IgD-negative memory B cell (primary cell): ENCODE results near the gene HSD17B14. TPM values are rescaled to one million over a fixed set of nuclear protein-coding genes. Genes with fewer than 3 reads are reported as not detected.
"Not testable (repeated sequence)": the region's sequence is repeated elsewhere in the genome, so short reads cannot be mapped to it uniquely, and the experiment has no call there.

Experiments used
- H3K27ac Mint-ChIP-seq, 3 donors: one replicate each; pipeline ENCODE4 v1.8.0; 2020 to 2022; ENCODE audit warnings: mild to moderate bottlenecking in 3 of 3, mixed read lengths in 3 of 3, moderate library complexity in 1 of 3
- H3K27me3 Mint-ChIP-seq: one replicate; pipeline ENCODE4 v1.8.0; 2021; ENCODE audit warnings: mixed read lengths
- H3K36me3 Mint-ChIP-seq: one replicate; pipeline ENCODE4 v1.8.0; 2020; ENCODE audit warnings: mild to moderate bottlenecking, mixed read lengths
- H3K4me1 Mint-ChIP-seq, 3 donors: one replicate each; pipeline ENCODE4 v1.8.0; 2020 to 2022; ENCODE audit warnings: mixed read lengths in 3 of 3, mild to moderate bottlenecking in 1 of 3
- H3K4me3 Mint-ChIP-seq, 4 donors: one replicate each; pipeline ENCODE4 v1.8.0; 2020 to 2022; ENCODE audit warnings: mild to moderate bottlenecking in 4 of 4, mixed read lengths in 4 of 4, moderate library complexity in 3 of 4
- H3K9me3 Mint-ChIP-seq, 3 donors: one replicate each; pipeline ENCODE4 v1.8.0; 2020 to 2021; ENCODE audit warnings: mixed read lengths in 3 of 3, mild to moderate bottlenecking in 1 of 3
- polyA plus RNA-seq: library from polyadenylated mRNA; unstranded; fragments of 300-500 nt; fragmentation: Illumina TruSeq; gene quantifications from one replicate; pipeline ENCODE4 v1.2.3, GENCODE V29; 2021

The HSD17B14 gene
- polyA plus RNA-seq, 1 donor from 2014 or later: 1.2 TPM

DNA sequence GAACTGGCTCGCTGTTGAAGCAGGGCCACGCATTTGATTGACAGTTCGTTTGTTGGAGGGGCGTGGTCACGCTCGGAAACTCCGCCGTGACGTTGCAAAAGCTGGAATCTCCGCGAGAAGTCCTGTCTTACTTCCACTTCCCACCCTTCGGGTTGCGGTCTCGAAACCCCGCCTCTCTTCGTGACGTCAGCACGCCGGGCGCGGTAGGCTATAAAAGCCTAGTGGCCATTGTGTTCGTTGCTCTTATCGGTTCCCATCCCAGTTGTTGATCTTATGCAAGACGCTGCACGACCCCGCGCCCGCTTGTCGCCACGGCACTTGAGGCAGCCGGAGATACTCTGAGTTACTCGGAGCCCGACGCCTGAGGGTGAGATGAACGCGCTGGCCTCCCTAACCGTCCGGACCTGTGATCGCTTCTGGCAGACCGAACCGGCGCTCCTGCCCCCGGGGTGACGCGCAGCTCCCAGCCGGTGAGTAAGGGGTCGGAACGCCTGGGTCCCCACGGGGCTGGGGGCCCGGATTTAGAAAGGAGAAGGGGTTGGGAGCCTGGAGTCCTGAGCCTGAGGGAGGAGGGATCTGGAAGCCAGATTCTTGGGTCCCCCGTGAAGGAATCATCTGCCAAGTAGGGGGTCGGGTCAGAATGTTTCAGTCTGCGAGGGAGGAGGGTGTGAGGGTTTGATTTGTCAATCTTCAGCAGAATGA, 36.0 kb upstream of the HSD17B14 start, which contains the start of gene PPP1R15A:
PPP1R15A (plus strand) TSS at position 240 of the 702 bp plus-strand sequence. CDS start 813 bp downstream, outside the sequence.
- Mint-ChIP-seq H3K36me3 (peaks cover 13% of the 10 kb centered on the region), H3K27me3 (no peaks in the 10 kb centered on the region), H3K9me3 (peaks cover 0 to 3% (median 0%) of the 10 kb centered on the region in 3 donors), H3K27ac (peak within 1 kb of the TSS; percentile 96 to 100 (median 100)), H3K4me1 (peaks cover 29 to 32% (median 30%) of the 10 kb centered on the region in 3 donors), H3K4me3 (peak within 1 kb of the TSS; percentile 95 to 100 (median 100))

DNA sequence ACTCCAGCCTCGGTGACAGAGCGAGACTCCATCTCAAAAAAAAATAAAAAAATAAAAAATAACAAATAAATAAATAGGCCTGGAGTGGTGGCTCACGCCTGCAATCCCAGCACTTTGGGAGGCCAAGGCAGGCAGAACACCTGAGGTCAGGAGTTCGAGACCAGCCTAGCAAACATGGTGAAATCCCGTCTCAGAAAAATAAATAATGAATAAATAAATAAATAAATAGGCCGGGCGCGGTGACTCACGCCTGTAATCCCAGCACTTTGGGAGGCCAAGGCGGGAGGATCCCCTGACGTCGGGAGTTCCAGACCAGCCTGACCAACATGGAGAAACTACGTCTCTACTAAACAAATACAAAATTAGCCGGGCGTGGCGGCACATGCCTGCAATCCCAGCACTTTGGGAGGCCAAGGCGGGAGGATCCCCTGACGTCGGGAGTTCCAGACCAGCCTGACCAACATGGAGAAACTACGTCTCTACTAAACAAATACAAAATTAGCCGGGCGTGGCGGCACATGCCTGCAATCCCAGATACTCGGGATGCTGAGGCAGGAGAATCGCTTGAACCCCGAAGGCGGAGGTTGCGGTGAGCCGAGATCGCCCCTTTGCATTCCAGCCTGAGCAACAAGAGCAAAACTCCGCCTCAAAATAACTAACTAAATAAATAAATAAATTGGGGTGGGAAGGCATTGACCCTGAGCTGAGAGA, 35.3 kb upstream of the HSD17B14 start:
- H3K9me3 Mint-ChIP-seq, H3K27me3 Mint-ChIP-seq: not testable (repeated sequence)
- Mint-ChIP-seq H3K4me3 (peak overlapping the region; percentile 95 to 100 (median 100)), H3K27ac (peak overlapping the region; percentile 96 to 100 (median 100)), H3K4me1 (peaks cover 26 to 36% (median 30%) of the 10 kb centered on the region in 3 donors), H3K36me3 (peaks cover 13% of the 10 kb centered on the region)

DNA sequence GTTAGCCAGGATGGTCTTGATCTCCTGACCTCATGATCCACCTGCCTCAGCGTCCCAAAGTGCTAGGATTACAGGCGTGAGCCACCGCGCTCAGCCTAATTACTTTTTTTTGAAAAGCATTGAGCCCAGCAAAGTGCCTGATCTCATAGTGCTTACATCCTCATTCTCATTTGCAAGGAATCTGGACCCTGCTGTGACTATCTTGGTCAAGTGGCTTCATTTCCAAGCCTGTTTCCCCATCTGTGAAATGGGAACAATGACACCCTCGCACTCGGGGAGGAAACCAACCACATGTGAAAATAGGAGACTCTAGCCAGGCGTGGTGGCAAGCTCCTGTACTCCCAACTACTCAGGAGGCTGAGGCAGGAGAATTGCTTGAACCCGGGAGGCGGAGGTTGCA, 33.8 kb upstream of the HSD17B14 start:
- Mint-ChIP-seq H3K4me3 (peak overlapping the region in 2 of 4 donors; percentile 16 to 50), H3K36me3 (peaks cover 9% of the 10 kb centered on the region), H3K27me3 (peaks cover 11% of the 10 kb centered on the region), H3K4me1 (peaks cover 16 to 24% (median 19%) of the 10 kb centered on the region in 3 donors), H3K9me3 (peaks cover 0 to 3% (median 0%) of the 10 kb centered on the region in 3 donors), H3K27ac (no peak overlapping the region)

DNA sequence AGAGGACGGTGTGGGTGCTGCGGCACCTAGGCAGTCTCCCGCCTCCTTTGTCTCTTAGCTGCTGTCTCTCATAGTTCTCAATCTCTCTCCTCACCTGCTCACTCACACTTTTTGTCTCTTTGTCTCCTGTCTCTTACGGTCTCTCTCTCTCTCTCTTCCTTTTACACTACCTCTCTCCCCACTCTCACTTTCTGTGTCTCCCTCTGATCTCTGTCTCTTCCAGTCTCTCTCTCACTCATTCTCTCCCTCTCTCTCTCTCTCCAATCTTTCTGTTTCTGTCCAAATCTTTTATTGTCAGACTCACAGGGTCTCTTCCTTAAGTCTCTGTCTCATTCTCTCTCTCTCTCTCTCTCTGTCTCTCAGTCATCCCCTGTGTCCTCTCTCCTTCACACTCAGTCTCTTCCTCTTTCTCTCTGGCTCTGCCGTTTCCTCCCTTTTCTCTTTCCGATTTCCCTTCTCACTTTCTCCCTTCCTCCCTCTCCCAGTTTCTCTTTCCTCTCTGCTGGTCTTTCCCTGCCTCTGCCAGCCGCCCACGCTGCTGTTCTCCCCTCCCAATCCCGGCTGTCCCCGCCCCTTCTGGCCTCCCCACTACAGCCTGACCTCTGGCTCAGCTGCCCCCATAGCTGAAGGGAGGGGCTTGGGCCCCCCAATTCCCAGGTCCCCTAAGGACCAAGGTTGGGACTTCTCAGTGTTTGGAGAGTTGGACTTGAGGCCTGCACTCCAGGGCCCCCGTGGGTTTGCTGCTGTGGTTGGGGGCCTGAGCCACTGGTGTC, 32.0 kb upstream of the HSD17B14 start, which contains the start of gene PLEKHA4:
PLEKHA4 (minus strand) TSS at position 504 of the 773 bp plus-strand sequence. CDS start 997 bp downstream, outside the sequence.
- H3K27me3 Mint-ChIP-seq: peaks cover 11% of the 10 kb centered on the region
- H3K4me3 Mint-ChIP-seq: peak within 1 kb of the TSS in 2 of 4 donors; percentile 69 to 77
- peak within 1 kb of the TSS in 1 of 3 donors; percentile 83 for H3K27ac Mint-ChIP-seq
- peaks cover 0 to 3% (median 0%) of the 10 kb centered on the region in 3 donors for H3K9me3 Mint-ChIP-seq
- H3K4me1 Mint-ChIP-seq: peaks cover 5 to 10% (median 6%) of the 10 kb centered on the region in 3 donors
- H3K36me3 Mint-ChIP-seq: no peaks in the 10 kb centered on the region

DNA sequence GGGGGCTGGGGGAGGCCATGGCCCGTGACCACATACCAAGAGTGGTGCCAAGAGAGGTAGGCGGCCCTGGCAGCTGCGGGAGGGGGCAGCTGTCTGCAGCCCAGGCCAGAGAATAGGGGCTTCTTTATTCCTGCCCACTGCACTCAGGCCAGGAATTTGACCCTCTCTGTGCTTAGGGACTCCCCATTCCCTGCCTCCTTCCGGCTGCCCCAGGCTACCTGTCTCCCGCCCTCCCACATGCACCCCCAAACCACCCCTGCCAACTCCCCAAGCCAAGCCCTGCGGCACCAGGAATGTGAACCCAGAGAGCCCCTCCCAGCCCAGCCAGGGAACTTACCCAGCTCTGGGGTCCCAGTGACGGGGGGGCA, 31.4 kb upstream of the HSD17B14 start:
- no peak overlapping the region for H3K4me3 Mint-ChIP-seq
- peaks cover 0 to 3% (median 0%) of the 10 kb centered on the region in 3 donors for H3K9me3 Mint-ChIP-seq
- H3K36me3 Mint-ChIP-seq: no peaks in the 10 kb centered on the region
- H3K27me3 Mint-ChIP-seq: peaks cover 11% of the 10 kb centered on the region
- peaks cover 2 to 5% (median 5%) of the 10 kb centered on the region in 3 donors for H3K4me1 Mint-ChIP-seq
- no peak overlapping the region for H3K27ac Mint-ChIP-seq

DNA sequence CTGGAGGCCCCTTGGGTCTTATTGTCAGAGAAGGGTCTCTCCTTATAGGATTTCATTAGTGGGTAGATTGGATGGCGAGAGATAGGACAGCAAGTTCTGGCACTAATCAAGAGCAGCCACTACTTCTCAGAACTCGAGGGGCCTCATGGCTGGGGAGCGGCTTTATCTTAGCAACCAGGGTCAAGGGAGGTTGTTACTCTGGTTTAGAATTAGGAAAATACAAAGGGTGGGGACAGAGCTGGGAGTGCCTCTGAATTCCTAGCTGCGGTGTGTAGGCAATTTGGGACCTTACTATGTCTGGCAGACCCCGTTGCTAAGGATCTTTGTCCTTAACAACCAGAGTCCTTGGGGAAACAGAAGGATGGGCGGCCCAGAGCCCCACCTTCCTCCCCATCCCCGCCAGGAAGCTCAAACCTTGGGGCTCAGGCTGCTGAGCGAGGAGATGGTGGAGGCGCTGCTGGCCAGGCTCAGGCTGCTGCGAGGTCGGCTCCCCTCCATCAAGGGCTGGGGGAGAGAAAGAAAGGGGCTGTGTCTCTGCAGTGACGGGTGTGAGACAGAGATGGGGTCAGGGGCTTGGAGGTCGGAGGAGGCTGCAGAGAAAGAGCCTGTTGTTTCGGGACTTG, 30.9 kb upstream of the HSD17B14 start:
- peaks cover 0 to under 1% (median 0%) of the 10 kb centered on the region in 3 donors for H3K9me3 Mint-ChIP-seq
- no peaks in the 10 kb centered on the region for H3K36me3 Mint-ChIP-seq
- H3K4me3 Mint-ChIP-seq: peak overlapping the region in 1 of 4 donors; percentile 77
- H3K4me1 Mint-ChIP-seq: peaks cover 2 to 5% (median 4%) of the 10 kb centered on the region in 3 donors
- peak overlapping the region in 1 of 3 donors; percentile 83 for H3K27ac Mint-ChIP-seq
- H3K27me3 Mint-ChIP-seq: peaks cover 11% of the 10 kb centered on the region

DNA sequence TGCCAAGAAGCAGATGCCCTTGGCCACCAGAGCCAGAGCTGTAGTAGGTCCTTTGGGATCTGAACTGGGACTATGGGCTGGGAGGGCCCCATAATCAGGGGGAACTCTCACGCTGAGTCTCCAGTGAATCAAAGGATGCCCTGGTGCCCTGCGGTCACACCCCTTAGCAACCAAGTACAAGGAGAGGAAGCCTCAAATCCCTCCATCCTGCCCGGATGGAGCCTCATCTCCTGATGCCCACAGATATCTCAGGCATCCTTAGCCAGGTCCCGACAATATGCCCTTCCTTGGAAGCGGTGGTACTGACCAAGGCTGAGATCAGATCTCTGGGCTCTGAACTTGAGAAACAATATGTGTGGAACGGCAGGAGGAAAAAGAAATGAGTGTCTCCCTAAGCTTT, 30.4 kb upstream of the HSD17B14 start:
- Mint-ChIP-seq H3K27ac (peak overlapping the region in 1 of 3 donors; percentile 83), H3K4me1 (peaks cover 0 to 4% (median 4%) of the 10 kb centered on the region in 3 donors), H3K36me3 (no peaks in the 10 kb centered on the region), H3K9me3 (no peaks in the 10 kb centered on the region), H3K4me3 (peak overlapping the region in 1 of 4 donors; percentile 77), H3K27me3 (peaks cover 11% of the 10 kb centered on the region)

DNA sequence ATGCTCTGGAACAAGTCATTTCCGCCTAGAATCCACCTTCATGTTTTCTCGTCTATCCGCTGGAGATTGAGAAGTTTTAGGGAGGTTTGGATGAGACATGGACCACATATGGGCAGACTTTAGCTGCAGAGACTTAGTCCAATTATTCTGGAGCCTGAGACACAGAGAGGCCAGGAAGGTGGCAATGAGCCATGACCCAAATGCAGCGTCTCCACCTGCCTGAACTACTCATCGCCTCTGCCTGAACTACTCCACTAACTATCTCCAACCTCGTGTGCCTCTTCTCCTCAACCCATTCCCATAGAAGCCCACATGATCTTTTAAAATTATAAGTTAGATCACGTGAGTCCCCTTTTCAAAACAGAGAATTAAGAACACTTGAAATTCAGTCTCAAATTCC, 26.5 kb upstream of the HSD17B14 start:
- H3K27ac Mint-ChIP-seq: no peak overlapping the region
- H3K9me3 Mint-ChIP-seq: no peaks in the 10 kb centered on the region
- H3K36me3 Mint-ChIP-seq: no peaks in the 10 kb centered on the region
- peaks cover 3 to 8% (median 4%) of the 10 kb centered on the region in 3 donors for H3K4me1 Mint-ChIP-seq
- peaks cover 12% of the 10 kb centered on the region for H3K27me3 Mint-ChIP-seq
- no peak overlapping the region for H3K4me3 Mint-ChIP-seq

DNA sequence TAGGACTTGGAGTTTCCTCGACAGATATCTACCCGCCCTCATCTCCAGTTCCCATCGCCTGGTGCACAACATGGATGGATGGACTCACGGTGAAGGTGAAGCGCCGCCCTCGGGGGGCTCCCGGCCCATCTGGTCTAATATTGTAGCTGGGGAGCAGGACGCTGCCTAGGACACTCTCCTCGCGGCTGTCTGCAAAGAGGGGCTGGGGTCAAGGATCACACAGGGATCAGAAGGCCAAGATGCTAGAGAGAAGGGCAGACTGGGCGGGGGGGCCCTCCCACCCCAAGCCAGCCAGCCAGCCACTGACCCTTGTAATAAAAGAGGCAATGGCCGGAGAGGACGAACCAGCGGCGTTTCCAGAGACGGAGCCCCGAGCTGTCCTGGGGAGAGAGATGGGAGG, 25.0 kb upstream of the HSD17B14 start:
- Mint-ChIP-seq H3K27ac (peak overlapping the region in 2 of 3 donors; percentile 46 to 88), H3K4me1 (peaks cover 0 to 8% (median 3%) of the 10 kb centered on the region in 3 donors), H3K27me3 (peaks cover 5% of the 10 kb centered on the region), H3K36me3 (no peaks in the 10 kb centered on the region), H3K4me3 (peak overlapping the region in 1 of 4 donors; percentile 11), H3K9me3 (no peaks in the 10 kb centered on the region)

DNA sequence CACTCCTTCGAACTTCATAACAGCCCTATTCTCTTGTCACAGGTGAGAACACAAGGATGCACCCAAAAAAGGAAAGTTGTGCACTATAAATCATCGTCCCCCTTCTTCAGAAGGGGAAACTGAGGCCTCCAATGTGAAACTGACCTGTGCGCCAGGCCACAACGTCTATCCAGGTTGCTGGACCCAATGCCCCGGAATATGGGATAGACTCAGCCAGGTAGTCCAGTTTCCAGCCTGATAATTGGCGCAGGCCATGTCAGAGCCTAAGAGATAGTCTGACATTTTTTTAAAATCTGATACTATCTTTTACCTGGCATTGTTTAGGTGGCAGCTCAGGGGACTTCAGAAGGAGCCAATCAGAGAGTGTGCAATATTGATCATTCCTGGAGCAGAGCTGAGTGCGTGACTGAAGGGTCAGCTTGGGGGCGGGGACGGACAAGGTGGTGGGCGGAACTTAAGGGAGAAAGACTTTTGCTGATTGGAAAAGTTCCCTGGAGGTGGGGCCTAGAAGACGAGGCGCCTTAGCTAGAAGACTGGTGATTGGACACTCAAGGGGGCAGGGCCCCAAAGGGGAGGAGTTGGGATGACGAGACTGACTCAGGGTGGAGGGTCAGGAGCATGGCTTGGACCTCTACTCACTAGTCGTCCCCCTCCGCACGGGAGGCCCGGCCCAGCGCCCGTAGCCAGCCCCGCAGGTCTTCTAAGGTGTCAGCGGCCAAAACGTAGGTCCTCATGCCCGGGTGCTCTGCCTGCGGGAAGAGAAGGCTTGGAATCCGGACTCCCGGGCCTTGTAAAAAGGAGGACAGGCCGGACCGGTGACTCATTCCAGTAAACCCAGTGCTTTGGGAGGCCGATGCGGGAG, 23.7 kb upstream of the HSD17B14 start:
- Mint-ChIP-seq H3K4me1 (peaks cover 0 to 8% (median 3%) of the 10 kb centered on the region in 3 donors), H3K9me3 (no peaks in the 10 kb centered on the region), H3K4me3 (peak overlapping the region; percentile 84 to 95 (median 90)), H3K27me3 (peaks cover 1% of the 10 kb centered on the region), H3K36me3 (no peaks in the 10 kb centered on the region), H3K27ac (peak overlapping the region in 1 of 3 donors; percentile 69)

DNA sequence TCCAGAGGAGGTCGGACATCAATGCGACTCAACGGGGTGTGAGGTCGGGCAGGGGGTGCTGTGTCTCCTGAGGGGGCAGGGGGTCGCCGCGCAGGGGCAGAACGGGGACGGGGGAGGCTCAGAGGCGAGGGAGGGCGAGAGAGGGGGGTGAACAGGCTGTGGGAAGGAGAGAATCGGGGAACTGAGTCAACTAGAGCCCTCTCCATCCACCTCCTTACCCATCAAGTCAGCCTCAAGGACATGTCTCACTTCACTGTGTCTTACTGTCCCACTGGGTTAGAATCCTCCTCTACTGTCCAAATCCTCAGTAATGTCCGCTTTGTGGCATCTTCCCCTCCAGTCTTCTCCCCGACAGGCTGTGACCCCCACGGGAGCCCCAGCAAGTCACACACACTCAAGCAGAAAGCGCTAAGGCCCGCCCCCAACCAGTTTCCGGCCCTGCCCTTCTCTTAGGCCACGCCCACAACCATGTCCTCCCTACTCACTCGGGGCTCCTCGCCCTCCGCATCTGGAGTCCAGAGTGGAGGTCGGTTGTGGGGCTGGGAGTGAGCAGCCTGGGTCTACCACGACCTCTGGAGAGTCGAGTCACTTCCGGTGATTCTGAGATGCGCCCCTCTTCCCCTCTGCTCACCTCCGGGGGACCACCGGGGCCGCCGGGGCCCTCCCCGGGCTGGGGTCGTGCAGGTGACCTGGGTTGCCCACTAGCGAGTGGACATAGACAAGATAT, 22.9 kb upstream of the HSD17B14 start:
- H3K4me1 Mint-ChIP-seq: peaks cover 0 to 8% (median 3%) of the 10 kb centered on the region in 3 donors
- peak overlapping the region in 2 of 3 donors; percentile 26 to 48 for H3K27ac Mint-ChIP-seq
- H3K27me3 Mint-ChIP-seq: peaks cover 1% of the 10 kb centered on the region
- H3K4me3 Mint-ChIP-seq: peak overlapping the region; percentile 84 to 95 (median 90)
- no peaks in the 10 kb centered on the region for H3K9me3 Mint-ChIP-seq
- H3K36me3 Mint-ChIP-seq: no peaks in the 10 kb centered on the region

DNA sequence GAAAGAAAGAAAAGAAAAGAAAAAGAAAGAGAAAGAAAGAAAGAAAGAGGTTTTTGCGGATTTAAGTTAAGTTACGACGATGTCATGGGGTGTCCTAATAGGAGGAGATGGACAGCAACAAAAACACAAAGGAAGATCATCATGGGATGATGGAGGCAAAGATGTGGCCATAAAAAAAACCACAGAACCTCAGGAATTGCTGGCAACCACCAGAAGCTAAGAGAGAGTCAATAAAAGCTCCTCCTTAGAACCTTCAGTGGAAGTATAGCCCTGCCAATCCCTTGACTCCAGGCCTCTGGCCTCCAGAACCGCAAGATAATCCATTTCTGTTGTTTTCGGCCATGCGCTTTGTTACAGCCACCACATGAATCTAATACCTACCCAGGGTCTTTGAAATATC, 20.6 kb upstream of the HSD17B14 start:
- H3K27me3 Mint-ChIP-seq: peaks cover 1% of the 10 kb centered on the region
- H3K36me3 Mint-ChIP-seq: no peaks in the 10 kb centered on the region
- peak overlapping the region in 1 of 4 donors; percentile 48 for H3K4me3 Mint-ChIP-seq
- H3K27ac Mint-ChIP-seq: no peak overlapping the region
- H3K4me1 Mint-ChIP-seq: peaks cover 0 to 8% (median 3%) of the 10 kb centered on the region in 3 donors
- H3K9me3 Mint-ChIP-seq: no peaks in the 10 kb centered on the region

DNA sequence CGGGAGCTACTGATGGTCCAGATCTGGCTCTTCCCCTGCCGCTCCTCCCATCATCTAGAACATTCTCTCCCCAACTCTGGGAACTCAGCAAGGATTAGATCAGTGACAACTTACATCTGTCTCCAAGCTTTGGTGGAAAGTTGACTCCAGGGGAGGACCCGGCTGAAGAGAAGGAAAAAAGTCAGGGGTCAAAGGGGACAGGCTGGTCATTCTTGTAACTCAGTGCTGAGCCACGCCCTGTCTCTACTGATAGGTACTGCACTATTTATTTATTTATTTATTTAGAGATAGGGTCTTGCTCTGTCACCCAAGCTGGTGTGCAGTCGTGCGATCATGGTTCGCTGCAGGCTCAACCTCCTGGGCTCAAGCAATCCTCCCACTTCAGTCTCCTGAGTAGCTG, 17.8 kb upstream of the HSD17B14 start:
- H3K27ac Mint-ChIP-seq: no peak overlapping the region
- no peaks in the 10 kb centered on the region for H3K36me3 Mint-ChIP-seq
- no peaks in the 10 kb centered on the region for H3K9me3 Mint-ChIP-seq

More for the DNA sequence above, 17.8 kb upstream of the HSD17B14 start:
- Mint-ChIP-seq H3K4me1 (peaks cover 0 to under 1% (median 0%) of the 10 kb centered on the region in 3 donors), H3K27me3 (no peaks in the 10 kb centered on the region), H3K4me3 (no peak overlapping the region)
